Stimulated activated CD4-positive, alpha-beta T cell treated with anti-CD3 and anti-CD28 coated beads, Interleukin-15, amount 100 ng/mL, for 24 hours (primary cell): Measurements from ENCODE around the gene MRPL43.

Experiments
- DNase-seq: peaks from one replicate; pipeline ENCODE4 v3.0.0-alpha.2; 2020

Gene MRPL43

GRCh38 chr10:100960251-100960650 is 27.0 kb downstream of the MRPL43 start:
- no peak for DNase-seq

- DNase-seq: no peak
Observed at GRCh38 chr10:100948916-100949315, 38.4 kb downstream of the MRPL43 start.

DNA sequence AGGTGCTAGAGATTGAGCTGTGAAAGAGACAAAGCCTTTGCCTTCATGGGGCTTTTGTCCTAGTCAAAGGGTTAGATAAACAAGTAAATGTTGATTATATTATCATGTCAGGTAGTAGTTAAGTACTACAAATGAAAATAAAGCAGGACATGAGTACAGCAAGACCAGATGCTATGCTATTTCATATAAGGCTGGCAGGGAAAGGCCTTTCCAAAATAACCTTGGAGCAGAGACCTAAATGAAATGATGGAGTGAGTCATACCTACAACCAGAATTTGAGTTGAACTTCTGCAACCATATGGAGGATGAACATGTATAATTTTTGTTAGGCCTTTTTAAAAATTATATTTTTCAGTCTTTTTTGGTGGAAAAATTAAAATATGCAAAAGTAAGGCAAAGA is 41.5 kb downstream of the MRPL43 start:
- no peak for DNase-seq

DNA sequence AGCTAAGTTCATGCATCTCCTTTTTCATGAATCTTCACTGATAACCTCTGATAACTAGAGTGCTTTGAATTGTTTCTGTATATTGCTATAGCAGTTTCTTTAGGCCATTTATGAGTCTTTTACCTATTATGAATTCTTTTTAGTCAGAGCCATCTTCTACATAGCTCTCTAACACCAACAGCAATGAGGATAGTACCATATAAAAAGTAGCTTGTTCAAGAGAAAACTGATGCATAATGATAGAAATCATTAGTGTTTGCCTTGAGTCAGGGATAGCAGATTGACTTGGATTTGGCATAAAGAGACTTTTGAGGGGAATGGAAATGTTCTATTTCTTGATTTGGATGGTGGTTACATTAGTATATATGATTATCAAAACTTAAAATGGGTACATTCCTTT is 43.8 kb downstream of the MRPL43 start:
- no peak for DNase-seq

- no peak for DNase-seq
Observed at GRCh38 chr10:100942229-100942628, 45.1 kb downstream of the MRPL43 start.

GRCh38 chr10:100939763-100940344 is 47.4 kb downstream of the MRPL43 start:
- DNase-seq: no peak
